Measurements from ENCODE around the gene VSX1.

DNA sequence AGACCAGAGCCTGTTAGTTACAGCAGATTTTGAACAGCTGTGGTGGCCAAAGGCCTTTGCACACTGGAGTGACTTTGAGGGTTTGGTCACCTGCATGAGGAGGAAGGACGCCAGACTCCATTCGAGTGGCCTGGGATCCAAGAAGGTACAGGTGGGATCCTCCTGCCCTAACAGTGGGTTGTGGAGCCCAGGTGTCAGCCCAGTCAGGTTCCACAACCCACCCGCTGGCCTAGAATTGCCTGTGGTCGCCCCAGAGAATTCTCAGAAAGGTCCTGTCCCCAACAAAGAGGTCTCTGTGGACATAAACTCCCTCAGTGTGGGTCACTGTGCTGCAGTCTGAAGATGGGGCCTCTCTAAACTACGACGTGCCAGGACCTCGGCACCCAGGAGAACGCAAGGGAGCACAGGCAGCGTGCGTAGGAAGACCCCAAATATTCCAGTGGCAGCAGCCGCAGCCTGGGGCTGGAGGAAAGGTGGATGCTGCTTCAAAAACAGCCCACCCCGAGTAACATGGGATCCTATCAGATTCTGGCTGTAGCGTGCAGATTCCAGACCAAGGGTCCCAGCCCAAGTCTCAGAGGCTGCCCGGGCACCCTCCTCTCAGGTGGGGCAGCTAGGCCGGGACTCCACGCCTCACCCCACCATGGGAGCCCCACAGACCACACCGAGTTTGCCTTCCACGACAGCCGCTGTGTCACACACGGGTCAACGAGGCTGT, 40.0 kb downstream of the VSX1 start:
- TF ChIP-seq, protein P1, sequence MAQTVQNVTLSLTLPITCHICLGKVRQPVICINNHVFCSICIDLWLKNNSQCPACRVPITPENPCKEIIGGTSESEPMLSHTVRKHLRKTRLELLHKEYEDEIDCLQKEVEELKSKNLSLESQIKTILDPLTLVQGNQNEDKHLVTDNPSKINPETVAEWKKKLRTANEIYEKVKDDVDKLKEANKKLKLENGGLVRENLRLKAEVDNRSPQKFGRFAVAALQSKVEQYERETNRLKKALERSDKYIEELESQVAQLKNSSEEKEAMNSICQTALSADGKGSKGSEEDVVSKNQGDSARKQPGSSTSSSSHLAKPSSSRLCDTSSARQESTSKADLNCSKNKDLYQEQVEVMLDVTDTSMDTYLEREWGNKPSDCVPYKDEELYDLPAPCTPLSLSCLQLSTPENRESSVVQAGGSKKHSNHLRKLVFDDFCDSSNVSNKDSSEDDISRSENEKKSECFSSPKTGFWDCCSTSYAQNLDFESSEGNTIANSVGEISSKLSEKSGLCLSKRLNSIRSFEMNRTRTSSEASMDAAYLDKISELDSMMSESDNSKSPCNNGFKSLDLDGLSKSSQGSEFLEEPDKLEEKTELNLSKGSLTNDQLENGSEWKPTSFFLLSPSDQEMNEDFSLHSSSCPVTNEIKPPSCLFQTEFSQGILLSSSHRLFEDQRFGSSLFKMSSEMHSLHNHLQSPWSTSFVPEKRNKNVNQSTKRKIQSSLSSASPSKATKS (CRISPR knock-in tag; IDR thresholded peaks at IDR 0.05) = no peak
- TF ChIP-seq, protein P2, sequence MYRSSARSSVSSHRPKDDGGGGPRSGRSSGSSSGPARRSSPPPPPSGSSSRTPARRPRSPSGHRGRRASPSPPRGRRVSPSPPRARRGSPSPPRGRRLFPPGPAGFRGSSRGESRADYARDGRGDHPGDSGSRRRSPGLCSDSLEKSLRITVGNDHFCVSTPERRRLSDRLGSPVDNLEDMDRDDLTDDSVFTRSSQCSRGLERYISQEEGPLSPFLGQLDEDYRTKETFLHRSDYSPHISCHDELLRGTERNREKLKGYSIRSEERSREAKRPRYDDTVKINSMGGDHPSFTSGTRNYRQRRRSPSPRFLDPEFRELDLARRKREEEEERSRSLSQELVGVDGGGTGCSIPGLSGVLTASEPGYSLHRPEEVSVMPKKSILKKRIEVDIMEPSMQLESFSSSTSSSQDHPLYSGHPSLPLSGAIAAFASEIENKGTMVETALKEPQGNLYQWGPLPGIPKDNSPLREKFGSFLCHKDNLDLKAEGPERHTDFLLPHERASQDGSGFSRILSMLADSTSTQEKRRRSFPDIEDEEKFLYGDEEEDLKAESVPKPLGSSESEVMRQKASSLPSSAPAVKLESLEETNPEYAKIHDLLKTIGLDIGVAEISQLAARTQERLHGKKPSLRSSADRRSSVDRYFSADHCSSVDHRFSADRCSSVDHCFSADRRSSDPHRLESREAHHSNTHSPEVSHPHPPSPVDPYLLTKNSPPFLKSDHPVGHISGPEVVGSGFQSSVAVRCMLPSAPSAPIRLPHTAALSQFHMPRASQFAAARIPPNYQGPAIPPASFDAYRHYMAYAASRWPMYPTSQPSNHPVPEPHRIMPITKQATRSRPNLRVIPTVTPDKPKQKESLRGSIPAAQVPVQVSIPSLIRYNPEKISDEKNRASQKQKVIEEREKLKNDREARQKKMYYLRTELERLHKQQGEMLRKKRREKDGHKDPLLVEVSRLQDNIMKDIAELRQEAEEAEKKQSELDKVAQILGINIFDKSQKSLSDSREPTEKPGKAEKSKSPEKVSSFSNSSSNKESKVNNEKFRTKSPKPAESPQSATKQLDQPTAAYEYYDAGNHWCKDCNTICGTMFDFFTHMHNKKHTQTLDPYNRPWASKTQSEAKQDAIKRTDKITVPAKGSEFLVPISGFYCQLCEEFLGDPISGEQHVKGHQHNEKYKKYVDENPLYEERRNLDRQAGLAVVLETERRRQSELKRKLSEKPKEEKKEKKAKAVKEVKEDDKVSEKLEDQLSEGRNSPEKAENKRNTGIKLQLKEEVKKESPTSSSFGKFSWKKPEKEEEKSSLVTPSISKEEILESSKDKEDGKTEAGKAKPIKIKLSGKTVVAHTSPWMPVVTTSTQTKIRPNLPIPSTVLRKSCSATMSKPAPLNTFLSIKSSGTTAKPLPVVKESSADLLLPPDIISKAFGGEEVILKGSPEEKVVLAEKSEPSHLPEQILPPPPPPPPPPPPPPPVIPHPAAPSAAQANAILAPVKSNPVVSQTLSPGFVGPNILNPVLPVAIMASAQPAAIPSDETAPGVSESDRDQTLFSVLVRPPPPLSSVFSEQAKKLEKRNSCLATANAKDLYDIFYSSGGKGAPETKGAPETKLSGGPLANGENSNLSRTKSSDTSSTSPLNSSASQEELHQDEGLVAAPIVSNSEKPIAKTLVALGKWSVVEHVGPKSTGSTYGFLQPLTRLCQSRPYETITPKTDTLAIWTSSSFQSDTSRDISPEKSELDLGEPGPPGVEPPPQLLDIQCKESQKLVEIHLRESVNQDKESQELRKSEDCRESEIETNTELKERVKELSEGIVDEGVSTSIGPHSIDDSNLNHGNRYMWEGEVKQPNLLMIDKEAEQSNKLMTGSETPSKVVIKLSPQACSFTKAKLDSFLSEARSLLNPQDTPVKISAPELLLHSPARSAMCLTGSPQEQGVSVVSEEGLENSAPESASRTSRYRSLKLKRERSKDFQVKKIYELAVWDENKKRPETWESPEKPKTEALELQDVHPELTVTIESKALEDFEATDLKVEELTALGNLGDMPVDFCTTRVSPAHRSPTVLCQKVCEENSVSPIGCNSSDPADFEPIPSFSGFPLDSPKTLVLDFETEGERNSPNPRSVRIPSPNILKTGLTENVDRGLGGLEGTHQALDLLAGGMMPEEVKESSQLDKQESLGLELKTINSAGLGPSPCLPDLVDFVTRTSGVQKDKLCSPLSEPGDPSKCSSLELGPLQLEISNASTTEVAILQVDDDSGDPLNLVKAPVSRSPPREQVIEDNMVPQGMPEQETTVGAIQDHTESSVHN (IDR thresholded peaks at IDR 0.05; ENCODE audit: borderline replicate concordance in 1 of 2, low read depth in 1 of 2) = no peak
- no peak for TF ChIP-seq POLR2AphosphoS5 (IDR thresholded peaks at IDR 0.05; ENCODE audit: control insufficient read depth, insufficient read depth, low read depth, low read length)
- no peak for TF ChIP-seq SIN3A (IDR thresholded peaks at IDR 0.05; ENCODE audit: borderline replicate concordance in 2 of 2, control insufficient read depth in 1 of 2, low read depth in 2 of 2, low read length in 2 of 2)
- no peak for TF ChIP-seq ZNF282 (CRISPR knock-in tag; IDR thresholded peaks at IDR 0.05)

Measured in K562 (cell line).